BE2C (cell line): ENCODE results near the gene RNF39.

Experiments
- DNase-seq: peaks from one replicate; pipeline ENCODE4 v3.0.0-alpha.2; 2020
- H3K27me3 ChIP-seq: fragments of 250-450 bp; sonication (Bioruptor Pico); 2 replicates; pipeline ENCODE4 v1.5.1; 2020; ENCODE audit warnings: mild to moderate bottlenecking
- H3K36me3 ChIP-seq: fragments of 250-450 bp; sonication (Bioruptor Pico); 2 replicates; pipeline ENCODE4 v1.5.1; 2020; ENCODE audit warnings: mild to moderate bottlenecking
- H3K4me1 ChIP-seq: fragments of 250-450 bp; sonication (Bioruptor Pico); 2 replicates; pipeline ENCODE4 v1.5.1; 2020
- H3K4me3 ChIP-seq: 2 replicates; pipeline ENCODE4 v1.5.1; 2011; ENCODE audit warnings: low read depth, low read length
- H3K9me3 ChIP-seq: fragments of 250-450 bp; sonication (Bioruptor Pico); 2 replicates; pipeline ENCODE4 v1.5.1; 2020
- TF ChIP-seq, protein P1 (sequence below): IDR thresholded peaks from 2 replicates; pipeline ENCODE4 v1.5.1; 2012; ENCODE audit warnings: mild to moderate bottlenecking, low read depth, low read length

The RNF39 gene

DNA sequence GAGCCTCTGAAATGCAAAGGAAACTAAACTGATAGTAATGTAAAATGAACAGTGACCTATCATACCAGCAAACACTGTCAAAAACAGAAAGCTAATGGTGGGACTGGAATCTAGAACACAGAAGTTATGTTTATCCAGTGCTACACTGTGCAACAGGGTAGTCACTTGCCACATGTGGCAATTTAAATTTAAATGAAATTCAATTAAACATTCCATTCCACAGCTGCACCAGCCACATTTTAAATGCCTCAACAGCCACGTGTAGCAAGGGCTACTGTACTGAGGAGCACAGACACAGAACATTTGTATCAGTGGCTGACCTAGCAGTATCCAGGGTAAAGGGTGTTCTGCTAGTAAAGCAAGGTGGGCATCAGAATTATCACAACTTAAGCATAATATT is 20.1 kb downstream of the RNF39 start:
- Histone ChIP-seq H3K27me3 (no peaks in the 10 kb centered on the region), H3K9me3 (no peaks in the 10 kb centered on the region), H3K36me3 (no peaks in the 10 kb centered on the region), H3K4me3 (no peak overlapping the region), H3K4me1 (no peaks in the 10 kb centered on the region)
- TF ChIP-seq, protein P1, sequence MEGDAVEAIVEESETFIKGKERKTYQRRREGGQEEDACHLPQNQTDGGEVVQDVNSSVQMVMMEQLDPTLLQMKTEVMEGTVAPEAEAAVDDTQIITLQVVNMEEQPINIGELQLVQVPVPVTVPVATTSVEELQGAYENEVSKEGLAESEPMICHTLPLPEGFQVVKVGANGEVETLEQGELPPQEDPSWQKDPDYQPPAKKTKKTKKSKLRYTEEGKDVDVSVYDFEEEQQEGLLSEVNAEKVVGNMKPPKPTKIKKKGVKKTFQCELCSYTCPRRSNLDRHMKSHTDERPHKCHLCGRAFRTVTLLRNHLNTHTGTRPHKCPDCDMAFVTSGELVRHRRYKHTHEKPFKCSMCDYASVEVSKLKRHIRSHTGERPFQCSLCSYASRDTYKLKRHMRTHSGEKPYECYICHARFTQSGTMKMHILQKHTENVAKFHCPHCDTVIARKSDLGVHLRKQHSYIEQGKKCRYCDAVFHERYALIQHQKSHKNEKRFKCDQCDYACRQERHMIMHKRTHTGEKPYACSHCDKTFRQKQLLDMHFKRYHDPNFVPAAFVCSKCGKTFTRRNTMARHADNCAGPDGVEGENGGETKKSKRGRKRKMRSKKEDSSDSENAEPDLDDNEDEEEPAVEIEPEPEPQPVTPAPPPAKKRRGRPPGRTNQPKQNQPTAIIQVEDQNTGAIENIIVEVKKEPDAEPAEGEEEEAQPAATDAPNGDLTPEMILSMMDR = no peak
- no peak for DNase-seq

DNA sequence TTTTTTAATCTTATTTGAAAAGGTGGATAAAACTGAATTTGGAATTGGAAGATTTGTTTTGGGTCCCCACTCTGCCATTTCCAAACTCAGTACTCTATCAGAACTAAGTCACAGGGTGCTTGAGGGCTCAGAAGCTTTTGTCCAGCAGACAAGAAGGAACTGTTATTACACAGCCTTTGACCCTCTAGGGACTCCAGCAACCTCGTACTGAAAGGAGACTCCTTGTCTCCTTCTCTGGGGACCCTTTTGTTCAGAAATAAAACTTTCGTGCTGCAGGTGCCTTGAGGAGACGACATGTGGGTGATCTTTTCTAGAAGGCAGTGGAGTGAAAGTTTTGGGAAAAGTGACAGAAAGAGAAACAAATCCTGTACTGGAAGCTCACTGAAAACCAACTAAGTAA is 21.9 kb downstream of the RNF39 start:
- DNase-seq = no peak
- no peaks in the 10 kb centered on the region for H3K9me3 ChIP-seq
- H3K4me1 ChIP-seq = no peaks in the 10 kb centered on the region
- H3K27me3 ChIP-seq = no peaks in the 10 kb centered on the region
- TF ChIP-seq, protein P1 = no peak
- no peak overlapping the region for H3K4me3 ChIP-seq
- no peaks in the 10 kb centered on the region for H3K36me3 ChIP-seq

DNA sequence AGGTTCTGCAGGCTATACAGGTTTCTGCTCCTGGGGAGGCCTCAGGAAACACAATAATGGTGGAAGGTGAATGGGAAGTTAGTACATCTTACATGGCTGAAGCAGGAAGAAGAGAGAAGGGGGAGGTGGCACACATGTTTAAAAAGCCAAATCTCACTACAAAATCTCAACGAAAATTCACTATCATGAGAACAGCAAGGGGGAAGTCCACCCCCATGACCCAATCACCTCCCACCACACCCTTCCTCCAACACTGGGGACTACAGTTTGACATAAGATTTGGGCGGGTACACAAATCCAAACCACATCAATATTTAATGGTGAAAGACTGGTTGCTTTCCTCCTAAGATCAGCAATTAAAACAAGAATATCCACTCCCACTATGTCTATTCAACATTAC is 28.3 kb downstream of the RNF39 start:
- no peaks in the 10 kb centered on the region for H3K9me3 ChIP-seq
- H3K4me3 ChIP-seq = no peak overlapping the region
- peaks cover 7% of the 10 kb centered on the region; the same call in 1 of the 2 replicates for H3K4me1 ChIP-seq
- TF ChIP-seq, protein P1 = no peak
- no peaks in the 10 kb centered on the region for H3K27me3 ChIP-seq
- no peaks in the 10 kb centered on the region for H3K36me3 ChIP-seq
- no peak for DNase-seq

DNA sequence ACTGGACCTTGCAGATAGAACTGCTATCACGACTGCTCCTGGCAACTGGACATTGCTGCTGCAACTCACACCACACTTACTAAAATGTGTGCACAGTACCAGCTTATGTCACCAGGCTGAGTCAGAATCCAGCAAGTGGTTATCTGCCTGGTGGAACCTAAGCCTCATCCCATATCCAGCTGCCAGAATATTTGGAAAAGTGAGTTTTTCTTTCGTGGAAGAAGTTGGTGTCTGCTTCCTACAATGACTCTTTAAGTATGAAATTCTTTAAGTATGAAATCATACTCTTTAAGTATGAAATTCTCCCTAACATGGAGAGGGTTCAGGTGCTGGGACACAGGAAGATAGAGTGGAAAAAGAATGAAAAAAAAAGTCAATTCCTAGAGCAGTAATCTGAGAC is 30.9 kb downstream of the RNF39 start:
- TF ChIP-seq, protein P1 = no peak
- Histone ChIP-seq H3K4me1 (peaks cover 8% of the 10 kb centered on the region; the same call in 1 of the 2 replicates), H3K36me3 (no peaks in the 10 kb centered on the region)

DNA sequence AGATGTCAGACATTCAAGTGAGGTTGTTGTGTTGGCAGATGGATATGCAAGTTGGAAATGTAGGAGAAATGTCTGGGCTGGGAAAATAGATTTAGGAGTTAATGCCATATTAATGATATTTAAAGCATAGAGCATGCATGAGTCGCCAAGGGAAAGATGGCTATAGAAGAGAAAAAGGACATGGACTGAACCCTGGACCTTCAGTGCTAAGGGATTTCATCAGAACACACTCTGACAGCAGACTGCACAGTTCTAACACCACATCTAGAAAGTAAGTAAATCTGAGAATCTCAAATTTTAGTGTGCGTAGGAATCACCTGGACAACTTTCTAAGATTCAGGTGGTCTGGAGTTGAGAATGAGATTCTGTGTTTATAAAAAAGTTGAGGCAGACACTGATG is 31.8 kb downstream of the RNF39 start:
- no peak for DNase-seq
- Histone ChIP-seq H3K27me3 (no peaks in the 10 kb centered on the region), H3K4me1 (peaks cover 8% of the 10 kb centered on the region; the same call in 1 of the 2 replicates), H3K4me3 (no peak overlapping the region), H3K36me3 (no peaks in the 10 kb centered on the region), H3K9me3 (no peaks in the 10 kb centered on the region)
- TF ChIP-seq, protein P1 = no peak

More for the DNA sequence above, 30.9 kb downstream of the RNF39 start:
- H3K4me3 ChIP-seq = no peak overlapping the region
- DNase-seq = no peak
- no peaks in the 10 kb centered on the region for H3K27me3 ChIP-seq
- H3K9me3 ChIP-seq = no peaks in the 10 kb centered on the region

DNA sequence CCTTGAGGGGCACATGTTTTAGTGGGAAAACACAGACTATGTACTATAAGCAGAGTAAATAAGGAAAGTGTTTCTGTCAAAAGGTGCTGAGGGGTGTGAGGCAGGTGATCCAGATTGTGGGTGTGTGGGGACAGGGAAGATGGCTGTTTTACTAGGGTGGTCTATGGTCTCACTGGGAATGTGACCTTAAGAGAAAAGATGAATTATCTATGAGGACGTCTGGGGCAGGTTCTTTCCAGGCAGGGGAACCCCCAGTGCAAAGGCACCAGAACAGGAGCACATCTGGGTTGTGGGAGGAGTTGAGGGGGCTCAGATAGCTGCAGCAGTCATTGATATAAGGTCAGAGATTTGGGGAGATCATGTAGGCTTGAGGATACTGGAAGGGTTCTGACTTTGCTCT is 32.7 kb downstream of the RNF39 start:
- no peaks in the 10 kb centered on the region for H3K36me3 ChIP-seq
- TF ChIP-seq, protein P1 = no peak
- no peak overlapping the region for H3K4me3 ChIP-seq
- H3K4me1 ChIP-seq = peaks cover 8% of the 10 kb centered on the region; the same call in 1 of the 2 replicates
- H3K27me3 ChIP-seq = no peaks in the 10 kb centered on the region
- no peaks in the 10 kb centered on the region for H3K9me3 ChIP-seq
- no peak for DNase-seq
